ENCODE measurements around the gene SUGP2.
"Not testable (repeated sequence)": the region's sequence is repeated elsewhere in the genome, so short reads cannot be mapped to it uniquely, and the experiment has no call there.

SUGP2 gene

GRCh38 chr19:18967358-18968146 is 65.8 kb downstream of the SUGP2 start:
- no peak for TF ChIP-seq PAX5 (IDR thresholded peaks at IDR 0.05; ENCODE audit: insufficient read depth, low read length, severe bottlenecking)
- TF ChIP-seq TAF1 (IDR thresholded peaks at IDR 0.05; ENCODE audit: low read depth, low read length): no peak
- TF ChIP-seq SPI1 (IDR thresholded peaks at IDR 0.05; ENCODE audit: low read depth, low read length): no peak
- TF ChIP-seq POLR2AphosphoS5 (IDR thresholded peaks at IDR 0.05; ENCODE audit: low read depth, low read length): no peak
- TF ChIP-seq POLR2A (IDR thresholded peaks at IDR 0.05; ENCODE audit: low read depth, low read length): no peak
- no peak for TF ChIP-seq POU2F2 (IDR thresholded peaks at IDR 0.05; ENCODE audit: low read depth, low read length)
- DNase-seq (ENCODE audit: insufficient read length, low spot score) (no peak), FAIRE-seq (no peak)

GRCh38 chr19:18966307-18966706 is 67.0 kb downstream of the SUGP2 start:
- FAIRE-seq: no peak
- no peak for DNase-seq (ENCODE audit: insufficient read length, low spot score)
- TF ChIP-seq POLR2AphosphoS5 (IDR thresholded peaks at IDR 0.05; ENCODE audit: low read depth, low read length): no peak
- TF ChIP-seq TAF1 (IDR thresholded peaks at IDR 0.05; ENCODE audit: low read depth, low read length): no peak
- no peak for TF ChIP-seq PAX5 (IDR thresholded peaks at IDR 0.05; ENCODE audit: insufficient read depth, low read length, severe bottlenecking)
- no peak for TF ChIP-seq POU2F2 (IDR thresholded peaks at IDR 0.05; ENCODE audit: low read depth, low read length)
- no peak for TF ChIP-seq SPI1 (IDR thresholded peaks at IDR 0.05; ENCODE audit: low read depth, low read length)
- TF ChIP-seq POLR2A (IDR thresholded peaks at IDR 0.05; ENCODE audit: low read depth, low read length): no peak

GRCh38 chr19:18964121-18964520 is 69.2 kb downstream of the SUGP2 start:
- no peak for TF ChIP-seq POLR2AphosphoS5 (IDR thresholded peaks at IDR 0.05; ENCODE audit: low read depth, low read length)
- no peak for TF ChIP-seq PAX5 (IDR thresholded peaks at IDR 0.05; ENCODE audit: insufficient read depth, low read length, severe bottlenecking)
- TF ChIP-seq SPI1 (IDR thresholded peaks at IDR 0.05; ENCODE audit: low read depth, low read length): no peak
- no peak for TF ChIP-seq POU2F2 (IDR thresholded peaks at IDR 0.05; ENCODE audit: low read depth, low read length)
- TF ChIP-seq TAF1 (IDR thresholded peaks at IDR 0.05; ENCODE audit: low read depth, low read length): no peak
- no peak for TF ChIP-seq POLR2A (IDR thresholded peaks at IDR 0.05; ENCODE audit: low read depth, low read length)
- no peak for FAIRE-seq
- DNase-seq (ENCODE audit: insufficient read length, low spot score): no peak

GRCh38 chr19:18961767-18962620 is 71.3 kb downstream of the SUGP2 start:
- no peak for TF ChIP-seq POLR2A (IDR thresholded peaks at IDR 0.05; ENCODE audit: low read depth, low read length)
- no peak for TF ChIP-seq POU2F2 (IDR thresholded peaks at IDR 0.05; ENCODE audit: low read depth, low read length)
- no peak for TF ChIP-seq POLR2AphosphoS5 (IDR thresholded peaks at IDR 0.05; ENCODE audit: low read depth, low read length)
- no peak for DNase-seq (ENCODE audit: insufficient read length, low spot score)

GRCh38 chr19:18960370-18960769 is 72.9 kb downstream of the SUGP2 start:
- no peak for TF ChIP-seq PAX5 (IDR thresholded peaks at IDR 0.05; ENCODE audit: insufficient read depth, low read length, severe bottlenecking)
- no peak for TF ChIP-seq SPI1 (IDR thresholded peaks at IDR 0.05; ENCODE audit: low read depth, low read length)
- no peak for TF ChIP-seq TAF1 (IDR thresholded peaks at IDR 0.05; ENCODE audit: low read depth, low read length)
- TF ChIP-seq POLR2A (IDR thresholded peaks at IDR 0.05; ENCODE audit: low read depth, low read length): no peak
- no peak for TF ChIP-seq POLR2AphosphoS5 (IDR thresholded peaks at IDR 0.05; ENCODE audit: low read depth, low read length)
- no peak for TF ChIP-seq POU2F2 (IDR thresholded peaks at IDR 0.05; ENCODE audit: low read depth, low read length)
- FAIRE-seq (no peak), DNase-seq (ENCODE audit: insufficient read length, low spot score) (no peak)

More at GRCh38 chr19:18961767-18962620, 71.3 kb downstream of the SUGP2 start:
- no peak for FAIRE-seq

GRCh38 chr19:18955042-18955441 is 78.3 kb downstream of the SUGP2 start:
- DNase-seq (ENCODE audit: insufficient read length, low spot score) (no peak), FAIRE-seq (no peak)
- TF ChIP-seq POU2F2 (IDR thresholded peaks at IDR 0.05; ENCODE audit: low read depth, low read length) (no peak), SPI1 (IDR thresholded peaks at IDR 0.05; ENCODE audit: low read depth, low read length) (no peak), POLR2AphosphoS5 (IDR thresholded peaks at IDR 0.05; ENCODE audit: low read depth, low read length) (no peak), POLR2A (IDR thresholded peaks at IDR 0.05; ENCODE audit: low read depth, low read length) (no peak), PAX5 (IDR thresholded peaks at IDR 0.05; ENCODE audit: insufficient read depth, low read length, severe bottlenecking) (no peak), TAF1 (IDR thresholded peaks at IDR 0.05; ENCODE audit: low read depth, low read length) (no peak)

GRCh38 chr19:18954094-18954493 is 79.2 kb downstream of the SUGP2 start:
- FAIRE-seq (no peak), DNase-seq (ENCODE audit: insufficient read length, low spot score) (no peak)
- no peak for TF ChIP-seq POLR2AphosphoS5 (IDR thresholded peaks at IDR 0.05; ENCODE audit: low read depth, low read length)
- TF ChIP-seq POU2F2 (IDR thresholded peaks at IDR 0.05; ENCODE audit: low read depth, low read length): no peak
- no peak for TF ChIP-seq POLR2A (IDR thresholded peaks at IDR 0.05; ENCODE audit: low read depth, low read length)
- no peak for TF ChIP-seq SPI1 (IDR thresholded peaks at IDR 0.05; ENCODE audit: low read depth, low read length)
- no peak for TF ChIP-seq PAX5 (IDR thresholded peaks at IDR 0.05; ENCODE audit: insufficient read depth, low read length, severe bottlenecking)
- no peak for TF ChIP-seq TAF1 (IDR thresholded peaks at IDR 0.05; ENCODE audit: low read depth, low read length)

GRCh38 chr19:18952364-18953003 is 80.8 kb downstream of the SUGP2 start:
- DNase-seq (ENCODE audit: insufficient read length, low spot score); FAIRE-seq: not testable (repeated sequence)

- DNase-seq (ENCODE audit: insufficient read length, low spot score) (no peak), FAIRE-seq (no peak)
- TF ChIP-seq POU2F2 (IDR thresholded peaks at IDR 0.05; ENCODE audit: low read depth, low read length) (no peak), POLR2A (IDR thresholded peaks at IDR 0.05; ENCODE audit: low read depth, low read length) (no peak), SPI1 (IDR thresholded peaks at IDR 0.05; ENCODE audit: low read depth, low read length) (no peak), TAF1 (IDR thresholded peaks at IDR 0.05; ENCODE audit: low read depth, low read length) (no peak), POLR2AphosphoS5 (IDR thresholded peaks at IDR 0.05; ENCODE audit: low read depth, low read length) (no peak), PAX5 (IDR thresholded peaks at IDR 0.05; ENCODE audit: insufficient read depth, low read length, severe bottlenecking) (no peak)
These were observed 81.5 kb downstream of the SUGP2 start for GRCh38 chr19:18951721-18952281.

Data from GM12891 (cell line).